KMS-11 (cell line): ENCODE results near the gene RSU1.
"Not testable (repeated sequence)": the region's sequence is repeated elsewhere in the genome, so short reads cannot be mapped to it uniquely, and the experiment has no call there.

Experiments
- H2AFZ ChIP-seq: fragments of 200-600 bp; sonication (generic); 2 replicates; pipeline ENCODE4 v1.6.1; 2016; ENCODE audit warnings: antibody characterized with exemption, mixed run types, low read depth
- H3K27ac ChIP-seq: fragments of 200-600 bp; sonication (generic); 2 replicates; pipeline ENCODE4 v1.6.1; 2016; ENCODE audit warnings: mild to moderate bottlenecking, mixed run types
- H3K27me3 ChIP-seq: fragments of 200-600 bp; sonication (generic); 2 replicates; pipeline ENCODE4 v1.6.1; 2017; ENCODE audit warnings: mild to moderate bottlenecking, low read depth, mixed run types, moderate library complexity; ENCODE audit not compliant: insufficient read depth
- H3K36me3 ChIP-seq: fragments of 200-600 bp; sonication (generic); 2 replicates; pipeline ENCODE4 v1.6.1; 2017; ENCODE audit warnings: mild to moderate bottlenecking, mixed run types; ENCODE audit not compliant: insufficient read depth
- H3K4me1 ChIP-seq: fragments of 200-600 bp; sonication (generic); 2 replicates; pipeline ENCODE4 v1.6.1; 2016; ENCODE audit warnings: mild to moderate bottlenecking, low read depth, mixed run types; ENCODE audit not compliant: poor library complexity, severe bottlenecking
- H3K4me2 ChIP-seq: fragments of 200-600 bp; sonication (generic); 2 replicates; pipeline ENCODE4 v1.7.0; 2016; ENCODE audit warnings: mild to moderate bottlenecking, mixed run types
- H3K4me3 ChIP-seq: fragments of 200-600 bp; sonication (generic); IDR thresholded peaks from 2 replicates; pipeline ENCODE4 v1.6.1; 2017; ENCODE audit warnings: low read depth, low read length, mixed read lengths; ENCODE audit not compliant: insufficient read depth
- H3K79me2 ChIP-seq: fragments of 200-600 bp; sonication (generic); 2 replicates; pipeline ENCODE4 v1.6.1; 2016; ENCODE audit warnings: low read depth, mixed run types; ENCODE audit not compliant: insufficient read depth
- H3K9ac ChIP-seq: fragments of 200-600 bp; sonication (generic); 2 replicates; pipeline ENCODE4 v1.6.1; 2016; ENCODE audit warnings: mild to moderate bottlenecking, mixed run types
- H4K20me1 ChIP-seq: fragments of 200-600 bp; sonication (generic); 2 replicates; pipeline ENCODE4 v1.6.1; 2016; ENCODE audit warnings: mild to moderate bottlenecking, mixed run types; ENCODE audit not compliant: insufficient read depth
- CTCF ChIP-seq: fragments of 200-600 bp; sonication (generic); conservative IDR thresholded peaks from 2 replicates; pipeline ENCODE4 v1.6.1; 2017; ENCODE audit warnings: low read depth, mild to moderate bottlenecking, antibody characterized with exemption, low read length, moderate library complexity, mixed read lengths

RSU1 gene

DNA sequence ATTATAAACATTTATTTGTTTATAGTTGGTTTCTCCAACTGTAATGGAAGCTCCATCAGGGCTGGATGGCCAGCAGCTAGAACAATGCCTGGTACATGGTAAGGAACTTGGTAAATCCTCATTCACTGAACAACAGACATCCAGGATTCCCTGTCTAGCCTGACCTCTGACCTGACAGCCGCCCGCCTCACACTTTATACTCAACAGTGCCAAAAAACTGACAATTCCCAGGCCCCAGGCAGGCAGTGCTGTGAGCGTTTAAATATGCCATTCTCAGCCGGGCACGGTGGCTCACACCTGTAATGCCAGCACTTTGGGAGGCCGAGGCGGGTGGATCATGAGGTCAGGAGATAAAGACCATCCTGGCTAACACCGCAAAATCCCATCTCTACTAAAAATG, 55.9 kb downstream of the RSU1 start:
- H3K36me3 ChIP-seq = no peaks in the 10 kb centered on the region
- no peak overlapping the region for H3K27ac ChIP-seq
- H2AFZ ChIP-seq = no peak overlapping the region
- H3K4me2 ChIP-seq = no peak overlapping the region
- H4K20me1 ChIP-seq = no peaks in the 10 kb centered on the region
- no peak overlapping the region for H3K9ac ChIP-seq
- H3K79me2 ChIP-seq = no peaks in the 10 kb centered on the region
- H3K4me1 ChIP-seq = no peaks in the 10 kb centered on the region
- no peak overlapping the region for H3K4me3 ChIP-seq
- no peaks in the 10 kb centered on the region for H3K27me3 ChIP-seq
- no peak for TF ChIP-seq CTCF

GRCh38 chr10:16756561-16757221, 60.5 kb downstream of the RSU1 start:
- no peak overlapping the region for H3K27ac ChIP-seq
- no peaks in the 10 kb centered on the region for H4K20me1 ChIP-seq
- H3K36me3 ChIP-seq = no peaks in the 10 kb centered on the region
- no peak for TF ChIP-seq CTCF
- no peak overlapping the region for H3K4me3 ChIP-seq
- no peak overlapping the region for H2AFZ ChIP-seq
- H3K79me2 ChIP-seq = no peaks in the 10 kb centered on the region
- H3K4me1 ChIP-seq = no peaks in the 10 kb centered on the region
- no peak overlapping the region for H3K4me2 ChIP-seq
- no peaks in the 10 kb centered on the region for H3K27me3 ChIP-seq
- no peak overlapping the region for H3K9ac ChIP-seq

DNA sequence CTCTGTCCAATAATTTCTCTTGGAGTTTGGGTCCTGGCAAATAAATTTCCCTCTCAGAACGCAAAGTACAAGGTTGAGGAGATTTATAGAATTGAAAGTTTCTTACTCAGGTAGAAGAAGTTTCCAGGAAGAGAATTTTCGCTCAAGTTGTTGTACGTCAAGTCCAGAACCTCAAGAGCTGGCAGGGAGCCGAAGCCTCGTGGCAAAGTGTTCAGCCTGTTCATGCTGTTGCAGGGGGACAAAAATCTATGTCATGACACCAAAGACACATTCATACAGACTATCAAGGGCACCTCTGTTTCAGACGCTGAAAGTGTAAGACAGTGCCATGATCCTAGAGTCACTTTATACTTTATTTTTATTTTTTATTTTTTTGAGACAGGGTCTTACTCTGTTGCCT, 62.5 kb downstream of the RSU1 start:
- Histone ChIP-seq H3K4me2 (no peak overlapping the region), H2AFZ (no peak overlapping the region), H3K9ac (no peak overlapping the region), H3K27ac (no peak overlapping the region), H3K4me1 (no peaks in the 10 kb centered on the region), H3K27me3 (no peaks in the 10 kb centered on the region), H3K36me3 (no peaks in the 10 kb centered on the region), H3K79me2 (no peaks in the 10 kb centered on the region), H3K4me3 (no peak overlapping the region), H4K20me1 (no peaks in the 10 kb centered on the region)
- no peak for TF ChIP-seq CTCF

DNA sequence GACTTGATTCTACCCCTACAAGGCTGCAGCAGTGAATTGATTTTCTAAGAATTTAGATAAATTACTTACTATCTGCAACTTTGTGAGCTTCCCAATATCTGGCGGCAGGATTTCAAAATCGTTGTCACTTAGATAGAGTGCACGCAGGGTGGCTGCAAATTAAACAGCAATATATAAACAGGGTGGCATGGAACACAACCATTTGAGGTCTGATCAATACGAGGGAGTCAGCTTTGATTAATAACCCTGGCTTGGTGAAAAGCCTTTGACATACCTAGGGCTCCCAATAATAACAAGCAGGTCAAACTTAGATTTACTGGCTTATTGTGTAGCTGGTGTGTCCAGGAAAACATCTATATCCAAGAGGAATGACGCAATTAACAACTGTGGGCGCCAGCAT, 64.4 kb downstream of the RSU1 start:
- not testable (repeated sequence) for H3K4me1 ChIP-seq, H3K27ac ChIP-seq, H3K4me2 ChIP-seq, H3K36me3 ChIP-seq, H4K20me1 ChIP-seq, H3K4me3 ChIP-seq, H3K9ac ChIP-seq, H2AFZ ChIP-seq, H3K79me2 ChIP-seq, H3K27me3 ChIP-seq

DNA sequence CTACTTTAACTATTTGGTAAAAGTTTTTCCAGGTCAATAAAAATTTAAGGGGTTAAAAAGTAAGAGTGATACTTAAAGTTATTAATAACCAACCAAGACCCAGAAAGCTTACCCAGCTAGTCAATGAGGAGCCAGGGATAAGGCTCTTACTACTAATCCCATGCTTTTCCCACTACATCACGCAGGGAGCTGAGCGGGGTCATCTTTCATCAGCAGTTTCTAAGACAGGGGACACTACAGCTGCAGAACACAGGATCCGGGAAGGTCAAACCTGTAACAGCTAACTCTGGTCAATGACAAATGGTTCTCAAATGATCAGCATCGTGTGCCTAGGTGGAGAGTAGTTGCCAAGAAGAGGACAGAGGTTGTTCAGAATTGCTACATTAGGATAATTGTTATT, 65.1 kb downstream of the RSU1 start:
- no peak overlapping the region for H3K27ac ChIP-seq
- H3K27me3 ChIP-seq = no peaks in the 10 kb centered on the region
- no peak overlapping the region for H3K9ac ChIP-seq
- no peak overlapping the region for H2AFZ ChIP-seq
- no peaks in the 10 kb centered on the region for H3K36me3 ChIP-seq
- H3K4me1 ChIP-seq = no peaks in the 10 kb centered on the region
- no peaks in the 10 kb centered on the region for H4K20me1 ChIP-seq
- no peak for TF ChIP-seq CTCF
- no peak overlapping the region for H3K4me3 ChIP-seq
- H3K4me2 ChIP-seq = no peak overlapping the region
- no peaks in the 10 kb centered on the region for H3K79me2 ChIP-seq
